ENCODE data around the gene FLVCR2.

The FLVCR2 gene

DNA sequence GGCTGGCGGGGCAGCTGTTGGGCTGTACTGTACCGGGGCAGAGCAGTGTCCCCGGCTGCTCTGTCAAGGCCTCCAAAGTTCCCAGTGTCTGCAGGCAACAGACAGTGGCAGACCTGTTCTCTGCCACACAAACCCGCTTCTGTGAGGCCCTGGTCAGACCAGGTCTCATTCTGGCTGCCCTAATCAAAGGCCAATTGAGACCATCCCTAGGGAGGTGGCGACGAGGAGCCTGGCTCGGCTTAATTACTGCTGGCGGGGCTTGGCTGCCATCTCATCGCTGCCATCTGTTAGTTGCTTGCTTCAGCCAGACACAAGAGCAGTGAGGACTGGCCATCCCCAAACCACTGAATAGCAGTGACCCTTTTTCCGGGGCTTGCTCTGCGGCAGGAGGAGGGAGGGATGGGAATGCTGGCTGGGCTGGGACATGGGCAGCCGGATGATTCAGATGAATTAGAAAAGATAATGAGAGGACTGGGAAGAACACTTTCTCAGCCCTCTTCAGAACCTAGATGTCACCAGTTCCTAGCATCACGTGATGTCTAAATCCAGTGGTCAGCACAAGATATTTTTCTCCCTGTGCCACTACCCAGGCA, 57.8 kb downstream of the FLVCR2 start:
- Histone ChIP-seq H3K4me1 (ENCODE audit: control insufficient read depth in 1 of 2, insufficient read depth in 2 of 2, low read length in 2 of 2) (no peaks in the 10 kb centered on the region), H3K4me3 (ENCODE audit: low read depth in 1 of 2, low read length in 2 of 2) (no peak overlapping the region), H3K27me3 (ENCODE audit: low read depth, low read length) (no peaks in the 10 kb centered on the region), H3K9me3 (ENCODE audit: control insufficient read depth in 1 of 2, low read length in 2 of 2) (no peaks in the 10 kb centered on the region), H3K27ac (ENCODE audit: low read length) (no peak overlapping the region), H3K36me3 (ENCODE audit: control insufficient read depth in 1 of 2, insufficient read depth in 2 of 2, low read length in 2 of 2) (peaks cover 5% of the 10 kb centered on the region in 2 donors)

DNA sequence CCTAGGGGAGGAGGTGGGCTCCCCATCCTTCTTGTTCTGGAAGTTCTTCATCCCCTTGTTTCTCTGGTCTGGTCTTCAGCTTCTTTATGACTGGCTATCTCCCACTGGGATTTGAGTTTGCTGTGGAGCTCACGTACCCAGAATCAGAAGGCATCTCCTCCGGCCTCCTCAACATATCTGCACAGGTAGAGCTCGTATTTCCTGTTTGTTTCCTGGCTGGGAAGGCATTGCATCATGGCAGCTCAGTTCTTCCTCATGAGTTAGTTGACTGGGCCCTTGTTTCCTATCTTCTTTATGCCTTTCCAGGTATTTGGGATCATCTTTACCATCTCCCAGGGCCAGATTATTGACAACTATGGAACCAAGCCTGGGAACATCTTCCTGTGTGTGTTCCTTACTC, 62.5 kb downstream of the FLVCR2 start:
- no peak overlapping the region for H3K27ac ChIP-seq (ENCODE audit: low read length)
- no peaks in the 10 kb centered on the region for H3K4me1 ChIP-seq (ENCODE audit: control insufficient read depth in 1 of 2, insufficient read depth in 2 of 2, low read length in 2 of 2)
- H3K4me3 ChIP-seq (ENCODE audit: low read depth in 1 of 2, low read length in 2 of 2), result no peak overlapping the region
- peaks cover 5 to 10% of the 10 kb centered on the region in 2 donors for H3K36me3 ChIP-seq (ENCODE audit: control insufficient read depth in 1 of 2, insufficient read depth in 2 of 2, low read length in 2 of 2)
- no peaks in the 10 kb centered on the region for H3K9me3 ChIP-seq (ENCODE audit: control insufficient read depth in 1 of 2, low read length in 2 of 2)
- no peaks in the 10 kb centered on the region for H3K27me3 ChIP-seq (ENCODE audit: low read depth, low read length)

DNA sequence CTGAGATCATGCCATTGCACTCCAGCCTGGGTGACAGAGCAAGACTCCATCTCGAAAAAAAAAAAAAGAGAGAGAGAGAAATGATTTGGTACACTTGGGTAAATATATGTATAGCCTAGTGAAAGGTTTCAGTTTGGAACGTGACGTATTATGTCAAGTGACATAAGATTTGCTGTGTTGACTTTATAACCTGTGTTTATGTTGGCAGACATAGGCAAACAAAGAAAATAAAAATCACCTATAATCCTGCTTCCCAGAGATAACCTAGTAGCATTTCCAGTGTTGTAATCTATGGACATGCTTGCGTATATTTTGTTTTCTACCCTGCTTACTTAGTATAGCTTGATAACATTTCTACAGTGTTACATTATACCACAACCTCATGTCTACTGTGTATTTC, 65.6 kb downstream of the FLVCR2 start:
- H3K27ac ChIP-seq (ENCODE audit: low read length), result no peak overlapping the region
- H3K36me3 ChIP-seq (ENCODE audit: control insufficient read depth in 1 of 2, insufficient read depth in 2 of 2, low read length in 2 of 2), result peaks cover 12 to 13% of the 10 kb centered on the region in 2 donors
- H3K4me1 ChIP-seq (ENCODE audit: control insufficient read depth in 1 of 2, insufficient read depth in 2 of 2, low read length in 2 of 2), result peaks cover 0 to 5% of the 10 kb centered on the region in 2 donors
- H3K27me3 ChIP-seq (ENCODE audit: low read depth, low read length), result no peaks in the 10 kb centered on the region
- no peak overlapping the region for H3K4me3 ChIP-seq (ENCODE audit: low read depth in 1 of 2, low read length in 2 of 2)
- H3K9me3 ChIP-seq (ENCODE audit: control insufficient read depth in 1 of 2, low read length in 2 of 2), result no peaks in the 10 kb centered on the region

DNA sequence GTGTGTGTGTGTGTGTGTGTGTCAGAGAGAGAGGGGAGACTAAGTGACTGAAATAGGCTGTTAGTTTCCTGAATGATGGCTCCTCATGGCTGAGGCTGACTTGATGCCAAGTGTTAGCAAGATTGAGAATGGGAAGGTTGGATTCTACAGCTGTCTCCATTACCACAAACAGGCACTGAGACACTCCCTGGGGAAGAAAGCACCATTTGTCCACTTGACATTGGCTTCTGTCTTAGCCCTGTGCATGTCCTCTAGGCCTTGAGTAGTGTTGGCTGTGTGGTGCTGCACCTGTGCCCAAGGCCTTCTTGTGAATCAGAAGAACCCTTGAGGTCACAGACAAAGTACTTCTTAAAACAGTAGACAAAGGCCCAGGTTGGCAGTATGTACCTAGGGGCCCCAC, 66.6 kb downstream of the FLVCR2 start:
- no peak overlapping the region for H3K27ac ChIP-seq (ENCODE audit: low read length)
- no peak overlapping the region for H3K4me3 ChIP-seq (ENCODE audit: low read depth in 1 of 2, low read length in 2 of 2)
- no peaks in the 10 kb centered on the region for H3K9me3 ChIP-seq (ENCODE audit: control insufficient read depth in 1 of 2, low read length in 2 of 2)
- peaks cover 0 to 5% of the 10 kb centered on the region in 2 donors for H3K4me1 ChIP-seq (ENCODE audit: control insufficient read depth in 1 of 2, insufficient read depth in 2 of 2, low read length in 2 of 2)
- peaks cover 19 to 23% of the 10 kb centered on the region in 2 donors for H3K36me3 ChIP-seq (ENCODE audit: control insufficient read depth in 1 of 2, insufficient read depth in 2 of 2, low read length in 2 of 2)
- H3K27me3 ChIP-seq (ENCODE audit: low read depth, low read length), result no peaks in the 10 kb centered on the region

DNA sequence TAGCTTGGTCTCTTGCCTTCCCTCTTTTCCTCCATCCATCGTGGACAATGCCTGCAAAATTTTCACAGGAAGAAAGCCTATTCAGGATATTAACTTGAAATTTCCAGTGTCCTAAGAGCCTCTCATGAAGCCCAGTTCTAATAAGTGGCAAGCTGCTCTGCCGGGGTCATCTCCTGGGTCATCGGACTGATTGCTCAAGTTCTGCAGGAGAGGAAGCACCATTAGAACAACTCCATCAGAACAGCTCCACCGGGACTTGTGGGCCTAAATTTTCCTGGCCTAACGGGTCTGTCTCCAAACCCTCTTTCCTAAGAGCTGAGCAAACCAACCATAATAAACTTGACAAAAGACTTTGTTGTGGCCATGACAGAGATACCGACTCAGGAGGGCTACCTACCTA, 68.3 kb downstream of the FLVCR2 start:
- Histone ChIP-seq H3K9me3 (ENCODE audit: control insufficient read depth in 1 of 2, low read length in 2 of 2) (no peaks in the 10 kb centered on the region), H3K4me3 (ENCODE audit: low read depth in 1 of 2, low read length in 2 of 2) (no peak overlapping the region), H3K36me3 (ENCODE audit: control insufficient read depth in 1 of 2, insufficient read depth in 2 of 2, low read length in 2 of 2) (peaks cover 32% of the 10 kb centered on the region in 2 donors), H3K27ac (ENCODE audit: low read length) (no peak overlapping the region), H3K4me1 (ENCODE audit: control insufficient read depth in 1 of 2, insufficient read depth in 2 of 2, low read length in 2 of 2) (peaks cover 0 to 5% of the 10 kb centered on the region in 2 donors), H3K27me3 (ENCODE audit: low read depth, low read length) (no peaks in the 10 kb centered on the region)

DNA sequence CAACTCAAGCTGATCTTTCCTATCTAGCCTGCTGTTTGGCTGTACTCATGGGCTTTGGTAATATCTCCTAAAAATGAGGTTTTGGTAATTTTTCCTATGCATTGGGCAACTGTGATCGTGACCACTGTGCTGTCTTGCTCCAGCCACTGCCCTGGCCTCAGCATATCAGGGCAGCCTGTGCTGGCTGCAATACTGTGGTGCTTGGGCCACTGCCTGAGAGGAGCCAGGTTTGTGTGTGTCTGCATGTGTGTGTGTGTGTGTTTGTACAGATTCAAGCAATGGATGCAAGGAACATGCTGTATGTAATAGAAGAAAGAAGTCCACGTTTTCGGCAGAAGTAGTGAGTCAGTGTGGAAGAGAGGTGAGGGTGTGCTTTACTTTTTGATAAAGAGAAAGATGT, 69.2 kb downstream of the FLVCR2 start:
- H3K4me3 ChIP-seq (ENCODE audit: low read depth in 1 of 2, low read length in 2 of 2), result no peak overlapping the region
- H3K27ac ChIP-seq (ENCODE audit: low read length), result no peak overlapping the region
- peaks cover 37% of the 10 kb centered on the region in 2 donors for H3K36me3 ChIP-seq (ENCODE audit: control insufficient read depth in 1 of 2, insufficient read depth in 2 of 2, low read length in 2 of 2)
- H3K9me3 ChIP-seq (ENCODE audit: control insufficient read depth in 1 of 2, low read length in 2 of 2), result no peaks in the 10 kb centered on the region
- peaks cover 0 to 5% of the 10 kb centered on the region in 2 donors for H3K4me1 ChIP-seq (ENCODE audit: control insufficient read depth in 1 of 2, insufficient read depth in 2 of 2, low read length in 2 of 2)
- H3K27me3 ChIP-seq (ENCODE audit: low read depth, low read length), result no peaks in the 10 kb centered on the region

DNA sequence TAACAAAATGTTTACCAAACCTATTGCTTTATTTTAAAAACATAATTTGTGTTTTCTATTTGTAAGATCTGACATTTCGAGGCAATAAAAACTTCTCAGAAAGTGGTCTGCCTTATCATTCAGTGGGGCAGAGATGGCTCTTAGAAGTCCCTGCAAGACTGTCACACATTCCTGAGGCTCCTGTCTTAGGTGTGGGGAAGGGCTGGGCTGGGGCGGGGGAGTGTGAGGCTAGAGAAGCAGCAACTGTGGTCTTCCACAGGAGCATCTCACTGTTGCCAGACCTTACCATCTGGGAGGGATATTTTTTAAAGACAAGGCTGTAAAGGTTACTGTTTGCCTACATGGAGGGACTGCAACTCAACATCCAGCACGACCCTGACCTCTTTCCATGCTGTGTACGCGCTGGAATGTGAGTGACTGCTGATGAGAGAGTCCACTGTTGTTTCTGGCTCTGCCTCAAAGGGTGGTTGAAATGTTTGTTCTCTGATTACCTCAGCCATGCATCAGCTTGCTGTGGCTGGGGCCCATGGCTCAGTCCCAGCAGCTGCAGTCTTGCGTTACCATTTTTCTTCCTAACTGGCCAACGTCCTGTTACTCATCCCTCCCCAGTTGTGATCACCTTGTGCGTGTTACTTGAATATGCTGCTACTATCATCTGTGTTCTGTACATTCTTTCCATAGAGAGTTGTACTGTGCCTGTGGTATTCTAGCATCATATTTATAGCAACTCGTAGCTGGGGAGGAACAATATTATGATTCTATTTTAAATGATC, 69.8 kb downstream of the FLVCR2 start:
- peaks cover 0 to 5% of the 10 kb centered on the region in 2 donors for H3K4me1 ChIP-seq (ENCODE audit: control insufficient read depth in 1 of 2, insufficient read depth in 2 of 2, low read length in 2 of 2)
- no peaks in the 10 kb centered on the region for H3K9me3 ChIP-seq (ENCODE audit: control insufficient read depth in 1 of 2, low read length in 2 of 2)
- no peak overlapping the region for H3K4me3 ChIP-seq (ENCODE audit: low read depth in 1 of 2, low read length in 2 of 2)
- no peaks in the 10 kb centered on the region for H3K27me3 ChIP-seq (ENCODE audit: low read depth, low read length)
- no peak overlapping the region for H3K27ac ChIP-seq (ENCODE audit: low read length)
- peaks cover 37% of the 10 kb centered on the region in 2 donors for H3K36me3 ChIP-seq (ENCODE audit: control insufficient read depth in 1 of 2, insufficient read depth in 2 of 2, low read length in 2 of 2)

DNA sequence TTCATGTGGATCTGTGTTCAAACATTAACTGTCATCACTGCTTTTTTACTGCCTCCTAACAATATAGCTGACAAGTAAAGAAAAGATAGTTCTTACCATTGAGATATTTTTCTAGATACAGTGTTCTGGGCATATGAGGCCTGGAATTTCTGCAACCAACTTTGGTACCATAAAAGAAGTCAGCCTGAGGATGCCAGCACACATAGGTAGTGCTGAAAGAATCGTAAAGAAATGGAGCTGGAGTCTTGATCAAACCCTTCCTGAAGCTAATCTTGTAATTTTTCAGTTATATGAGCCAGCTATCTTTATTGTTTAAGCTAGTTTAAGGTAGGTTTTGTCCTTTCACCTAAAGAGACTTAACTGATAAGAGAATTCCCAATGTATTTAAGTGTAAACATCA, 70.9 kb downstream of the FLVCR2 start:
- Histone ChIP-seq H3K9me3 (ENCODE audit: control insufficient read depth in 1 of 2, low read length in 2 of 2) (no peaks in the 10 kb centered on the region), H3K4me1 (ENCODE audit: control insufficient read depth in 1 of 2, insufficient read depth in 2 of 2, low read length in 2 of 2) (peaks cover 0 to 5% of the 10 kb centered on the region in 2 donors), H3K27ac (ENCODE audit: low read length) (no peak overlapping the region), H3K27me3 (ENCODE audit: low read depth, low read length) (no peaks in the 10 kb centered on the region), H3K36me3 (ENCODE audit: control insufficient read depth in 1 of 2, insufficient read depth in 2 of 2, low read length in 2 of 2) (peaks cover 35 to 39% of the 10 kb centered on the region in 2 donors), H3K4me3 (ENCODE audit: low read depth in 1 of 2, low read length in 2 of 2) (no peak overlapping the region)

DNA sequence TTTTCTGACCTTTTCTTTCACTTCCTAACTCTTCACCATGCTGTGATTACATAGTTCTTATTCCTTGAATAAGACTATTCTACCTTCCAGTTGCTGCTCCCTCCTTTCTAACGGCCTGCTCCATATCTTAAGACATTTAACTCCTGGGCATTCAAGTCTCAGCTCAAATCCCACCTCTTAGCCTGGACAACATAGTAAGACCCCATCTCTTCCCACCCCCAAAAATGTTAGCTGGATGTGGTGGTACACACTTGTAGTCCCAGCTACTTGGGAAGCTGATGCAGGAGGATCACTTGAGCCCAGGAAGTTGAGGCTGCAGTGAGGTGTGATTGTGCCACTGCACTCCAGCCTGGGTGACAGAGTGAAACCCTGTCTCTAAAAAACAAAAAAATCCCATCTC, 71.4 kb downstream of the FLVCR2 start:
- no peak overlapping the region for H3K27ac ChIP-seq (ENCODE audit: low read length)
- peaks cover 32 to 43% of the 10 kb centered on the region in 2 donors for H3K36me3 ChIP-seq (ENCODE audit: control insufficient read depth in 1 of 2, insufficient read depth in 2 of 2, low read length in 2 of 2)
- peaks cover 0 to 5% of the 10 kb centered on the region in 2 donors for H3K4me1 ChIP-seq (ENCODE audit: control insufficient read depth in 1 of 2, insufficient read depth in 2 of 2, low read length in 2 of 2)

DNA sequence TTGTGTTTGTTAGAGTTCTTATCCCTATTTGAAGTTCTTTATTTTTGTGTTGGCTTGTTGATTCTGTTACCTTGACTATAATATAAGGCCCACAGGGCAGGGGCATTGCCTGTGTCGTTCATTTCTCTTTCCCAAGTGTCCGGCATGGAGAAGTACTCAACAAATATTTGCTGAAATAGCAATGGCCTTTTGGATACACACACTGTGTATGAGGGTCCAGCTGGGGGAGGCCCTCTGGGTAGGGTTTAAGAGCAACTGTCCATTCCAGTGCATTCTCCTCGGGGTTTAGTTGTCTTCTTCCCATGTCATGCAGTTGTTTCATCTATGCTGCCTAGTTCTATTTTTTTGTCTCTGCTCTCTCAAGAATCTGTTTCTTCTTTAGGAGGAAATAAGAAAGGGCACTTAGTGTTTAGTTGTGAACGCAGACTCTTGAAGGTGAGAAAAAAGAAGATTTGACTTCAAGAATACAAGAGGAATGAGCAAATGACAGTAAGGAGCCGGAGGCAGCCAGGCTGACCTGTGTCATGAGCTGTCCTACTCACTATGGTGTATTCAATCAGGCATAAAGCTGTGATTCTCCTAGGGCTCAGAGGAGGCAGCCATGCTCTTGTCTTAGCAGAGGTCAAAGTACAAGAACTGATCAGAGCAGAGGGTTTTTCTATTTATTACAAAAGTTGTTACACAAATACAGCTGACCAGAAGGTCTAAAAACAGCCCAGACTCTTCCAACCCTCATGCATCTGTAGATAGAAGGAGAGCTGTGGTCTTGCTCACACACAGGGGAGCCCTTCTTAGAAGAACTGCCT, 72.0 kb downstream of the FLVCR2 start:
- Histone ChIP-seq H3K27ac (ENCODE audit: low read length) (no peak overlapping the region), H3K36me3 (ENCODE audit: control insufficient read depth in 1 of 2, insufficient read depth in 2 of 2, low read length in 2 of 2) (peaks cover 32 to 50% of the 10 kb centered on the region in 2 donors), H3K4me3 (ENCODE audit: low read depth in 1 of 2, low read length in 2 of 2) (no peak overlapping the region), H3K9me3 (ENCODE audit: control insufficient read depth in 1 of 2, low read length in 2 of 2) (no peaks in the 10 kb centered on the region), H3K4me1 (ENCODE audit: control insufficient read depth in 1 of 2, insufficient read depth in 2 of 2, low read length in 2 of 2) (peaks cover 0 to 5% of the 10 kb centered on the region in 2 donors), H3K27me3 (ENCODE audit: low read depth, low read length) (no peaks in the 10 kb centered on the region)

More for the DNA sequence above, 71.4 kb downstream of the FLVCR2 start:
- no peaks in the 10 kb centered on the region for H3K27me3 ChIP-seq (ENCODE audit: low read depth, low read length)
- no peak overlapping the region for H3K4me3 ChIP-seq (ENCODE audit: low read depth in 1 of 2, low read length in 2 of 2)
- H3K9me3 ChIP-seq (ENCODE audit: control insufficient read depth in 1 of 2, low read length in 2 of 2), result no peaks in the 10 kb centered on the region

DNA sequence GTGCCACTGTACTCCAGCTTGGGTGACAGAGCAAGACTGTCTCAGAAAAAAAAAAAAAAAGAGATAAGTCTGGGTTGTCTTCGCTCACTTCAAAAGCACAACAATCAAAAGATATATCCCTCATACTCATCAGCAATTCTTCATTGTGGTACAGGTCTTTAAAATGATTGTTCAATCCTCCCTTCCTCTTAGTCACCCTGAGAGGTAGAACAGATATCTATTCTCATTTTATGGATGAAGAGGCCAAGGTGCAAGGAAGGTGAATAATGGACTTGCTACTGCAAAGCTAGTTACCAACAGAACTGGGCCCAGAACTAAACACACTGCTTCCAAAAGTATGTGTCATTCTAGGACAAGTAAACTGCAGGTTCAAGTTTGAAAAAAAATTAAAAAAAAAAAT, 75.1 kb downstream of the FLVCR2 start:
- H3K27ac ChIP-seq (ENCODE audit: low read length), result no peak overlapping the region
- H3K27me3 ChIP-seq (ENCODE audit: low read depth, low read length), result no peaks in the 10 kb centered on the region
- no peaks in the 10 kb centered on the region for H3K9me3 ChIP-seq (ENCODE audit: control insufficient read depth in 1 of 2, low read length in 2 of 2)
- no peaks in the 10 kb centered on the region for H3K4me1 ChIP-seq (ENCODE audit: control insufficient read depth in 1 of 2, insufficient read depth in 2 of 2, low read length in 2 of 2)
- H3K36me3 ChIP-seq (ENCODE audit: control insufficient read depth in 1 of 2, insufficient read depth in 2 of 2, low read length in 2 of 2), result peaks cover 41% of the 10 kb centered on the region in 2 donors
- H3K4me3 ChIP-seq (ENCODE audit: low read depth in 1 of 2, low read length in 2 of 2), result no peak overlapping the region

All from muscle layer of duodenum (tissue), 2 donors.